CD4-positive, alpha-beta T cell treated with Interferon alpha-2 for 1 hour (primary cell): ENCODE measurements around the gene PTPRZ1.

Experiments
- DNase-seq, 2 donors: peaks; one replicate each; pipeline ENCODE4 v3.0.0-alpha.2; 2020 to 2022

PTPRZ1 gene

DNA sequence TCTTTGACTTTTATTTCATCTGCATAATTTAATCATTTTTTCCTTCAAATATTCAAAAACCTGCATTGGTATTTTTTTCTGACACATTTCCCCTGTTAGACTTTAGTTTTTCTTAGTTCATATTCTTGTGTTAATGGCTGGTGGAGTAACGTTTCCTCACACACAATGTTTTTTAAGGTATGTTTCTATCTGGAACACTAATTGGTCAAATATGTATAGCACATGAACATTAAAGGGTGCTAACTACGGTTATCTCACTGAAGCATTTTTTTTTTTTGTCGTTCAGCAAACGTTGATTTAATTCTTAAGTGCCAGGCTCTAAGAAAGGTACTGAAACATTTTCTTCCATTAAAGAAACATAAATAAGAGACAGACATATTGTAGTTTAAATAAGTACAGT lies 87.7 kb downstream of the PTPRZ1 start:
- DNase-seq, result no peak

DNA sequence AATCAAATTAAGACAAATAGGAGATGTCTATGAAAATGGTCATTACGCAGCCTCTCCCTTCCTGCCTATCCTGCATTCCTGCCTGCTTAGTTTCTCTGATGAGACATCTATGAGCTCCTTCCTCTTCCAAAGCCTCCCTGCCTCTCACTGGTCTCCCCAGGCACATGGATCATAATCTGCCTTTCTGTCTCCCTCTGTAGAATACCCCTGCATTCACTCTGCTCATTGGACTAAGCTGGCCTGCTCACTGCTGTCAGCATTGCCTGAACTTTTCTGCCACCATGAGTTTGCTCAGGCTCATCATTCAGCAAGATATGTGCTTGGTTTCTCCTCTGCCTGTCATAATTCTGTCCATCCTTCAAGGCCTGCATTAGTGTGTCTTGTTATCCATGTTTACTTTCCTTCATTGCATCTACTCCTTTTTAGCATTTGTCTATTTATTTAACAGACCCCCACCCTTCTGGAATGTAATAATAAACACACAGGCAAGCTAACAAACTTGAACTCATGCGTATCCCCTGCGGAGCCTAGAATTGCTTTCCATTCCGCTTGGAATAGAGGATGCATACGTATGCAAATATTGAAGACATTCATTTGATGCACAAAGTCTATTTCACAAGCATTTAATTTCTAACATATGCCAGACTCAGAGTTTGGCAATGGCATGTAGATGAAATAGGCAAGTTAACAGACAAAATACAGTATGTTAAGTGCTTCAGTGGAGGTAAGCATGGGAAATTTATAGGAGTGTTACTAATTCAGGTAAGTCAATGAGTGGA lies 88.3 kb downstream of the PTPRZ1 start:
- no peak for DNase-seq

DNA sequence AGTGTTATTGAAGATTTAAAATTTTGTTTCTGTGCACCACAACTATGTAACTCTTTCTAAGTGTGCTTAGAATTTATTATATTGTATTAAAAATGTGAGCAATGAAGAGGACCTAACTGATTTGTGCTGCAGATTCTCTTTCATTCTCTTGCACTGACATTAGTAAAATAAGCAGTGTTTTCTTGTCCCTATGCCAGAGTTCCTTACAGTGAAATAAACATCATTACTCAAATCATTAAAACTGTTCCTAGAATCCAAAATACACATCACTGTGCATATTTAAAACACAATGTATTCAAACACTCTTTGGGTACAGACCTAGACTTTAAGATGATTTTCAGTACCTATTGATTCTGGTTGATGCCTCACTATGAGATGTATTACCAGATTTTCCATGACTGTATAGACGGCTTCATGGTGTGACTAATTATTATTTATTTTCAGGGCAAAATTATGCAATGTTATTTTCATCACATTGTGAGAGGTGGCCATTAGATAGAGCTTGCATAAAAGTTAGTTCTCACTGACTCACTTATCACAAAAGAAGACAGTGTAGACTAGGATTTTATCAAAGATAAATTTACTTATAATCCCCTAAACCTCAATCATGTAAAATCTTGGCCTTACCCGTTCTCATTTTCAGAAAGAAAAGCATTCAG lies 93.4 kb downstream of the PTPRZ1 start:
- no peak for DNase-seq

DNA sequence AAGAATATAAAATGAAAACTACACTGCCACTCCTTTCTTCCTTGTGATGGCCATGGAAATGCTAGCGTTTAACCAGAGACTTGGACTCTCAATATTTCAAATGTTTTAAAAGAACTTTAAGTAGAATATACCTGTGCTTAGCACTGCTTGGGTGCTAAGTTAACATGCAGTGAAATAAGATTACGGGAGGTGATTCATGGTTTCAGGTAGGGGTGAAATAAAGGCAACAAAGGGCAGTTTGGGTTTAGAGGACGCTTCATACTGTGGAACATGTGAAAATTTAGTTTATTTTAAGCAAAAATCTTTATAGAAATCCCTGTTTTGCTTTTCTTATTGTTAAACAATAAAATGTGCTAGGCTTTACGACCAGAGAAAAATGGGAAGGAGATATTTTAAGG lies 94.0 kb downstream of the PTPRZ1 start:
- no peak for DNase-seq

GRCh38 chr7:121985476-121986030 lies 112.6 kb downstream of the PTPRZ1 start:
- DNase-seq, result no peak

- no peak for DNase-seq
These were observed 119.1 kb downstream of the PTPRZ1 start for GRCh38 chr7:121992068-121992467.

GRCh38 chr7:121994625-121995410 lies 121.9 kb downstream of the PTPRZ1 start:
- peak in 1 of 2 donors; percentile 31 for DNase-seq

DNA sequence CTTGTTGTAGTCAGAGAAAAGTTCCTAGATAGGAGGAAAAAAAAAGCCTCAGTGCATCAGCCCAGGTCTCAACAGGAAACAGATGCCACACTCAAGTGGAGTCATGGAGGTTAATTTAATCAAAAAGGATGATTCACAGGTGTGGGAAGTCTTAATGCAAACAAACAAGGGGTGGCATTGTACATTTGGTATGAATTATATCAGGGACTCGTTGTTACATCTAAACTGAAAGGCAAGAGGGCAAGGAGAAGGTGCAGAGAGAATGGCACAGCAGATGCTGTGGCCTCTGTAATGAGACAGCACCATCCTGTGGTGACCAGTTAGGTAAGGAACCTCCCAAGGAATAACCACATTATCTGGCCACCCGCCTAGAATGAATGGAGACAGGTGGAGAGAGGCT lies 133.7 kb downstream of the PTPRZ1 start:
- DNase-seq, result no peak

- no peak for DNase-seq
These were observed 137.2 kb downstream of the PTPRZ1 start for GRCh38 chr7:122010116-122010515.

GRCh38 chr7:122013065-122013464 lies 140.1 kb downstream of the PTPRZ1 start:
- no peak for DNase-seq

GRCh38 chr7:122013630-122014029 lies 140.7 kb downstream of the PTPRZ1 start:
- DNase-seq, result no peak

DNA sequence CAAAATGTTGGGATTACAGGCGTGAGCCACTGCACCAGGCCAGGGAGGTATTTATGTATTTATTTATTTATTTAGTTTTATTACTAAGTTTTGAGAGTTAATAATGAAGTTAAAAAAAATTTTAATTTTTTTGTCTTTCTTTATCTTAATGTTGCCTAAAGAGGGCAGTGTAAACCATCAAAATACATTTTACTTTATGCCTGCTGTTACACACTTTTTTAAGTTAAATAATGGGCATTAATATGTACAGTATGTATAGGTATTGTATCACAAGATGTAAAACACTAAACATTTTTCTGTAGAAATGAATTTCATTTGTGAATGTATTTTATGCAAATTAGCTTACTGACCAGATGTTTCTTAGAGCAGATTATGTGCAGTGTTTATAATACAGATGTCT lies 141.7 kb downstream of the PTPRZ1 start:
- no peak for DNase-seq

DNA sequence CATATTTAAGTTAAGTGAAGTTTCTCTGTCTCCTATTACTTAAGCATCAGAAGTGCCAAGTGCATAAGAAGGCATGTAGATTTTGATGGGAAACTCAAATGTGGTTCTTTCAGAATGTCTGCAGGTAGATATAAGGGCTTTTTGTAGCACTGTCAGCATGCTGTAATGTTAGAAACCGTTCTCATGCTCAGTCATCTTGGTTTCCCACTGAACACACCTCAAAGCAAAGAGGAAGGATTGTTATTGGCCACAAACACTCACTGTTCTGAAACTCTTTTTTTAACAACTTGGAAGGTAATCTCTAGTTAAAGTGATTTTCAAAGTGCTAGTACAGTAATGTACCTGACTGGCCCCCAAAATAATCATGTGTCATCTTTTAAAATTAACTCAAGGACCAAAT lies 145.1 kb downstream of the PTPRZ1 start:
- DNase-seq, result no peak

DNA sequence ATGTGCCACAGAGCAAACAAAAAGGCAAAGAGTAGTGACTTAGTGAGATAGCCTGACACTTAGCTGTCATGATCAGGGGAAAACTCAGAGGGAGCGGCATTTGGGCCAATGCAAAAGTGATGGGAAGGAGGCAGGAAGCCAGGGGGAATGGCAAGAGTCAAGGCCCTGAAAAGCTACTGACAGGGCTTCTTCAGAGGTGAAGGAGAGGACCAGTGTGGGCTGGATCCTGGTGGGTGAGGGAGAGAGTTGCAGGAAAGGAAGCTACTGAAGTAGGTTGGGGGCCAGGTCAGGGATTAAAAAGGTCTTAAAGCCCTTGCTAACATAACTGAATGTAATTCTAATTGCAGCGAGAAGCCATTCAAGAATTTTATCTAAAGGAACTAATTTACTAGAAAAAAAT lies 154.1 kb downstream of the PTPRZ1 start:
- no peak for DNase-seq

- DNase-seq, result no peak
These were observed 160.7 kb downstream of the PTPRZ1 start for GRCh38 chr7:122033641-122034040.

DNA sequence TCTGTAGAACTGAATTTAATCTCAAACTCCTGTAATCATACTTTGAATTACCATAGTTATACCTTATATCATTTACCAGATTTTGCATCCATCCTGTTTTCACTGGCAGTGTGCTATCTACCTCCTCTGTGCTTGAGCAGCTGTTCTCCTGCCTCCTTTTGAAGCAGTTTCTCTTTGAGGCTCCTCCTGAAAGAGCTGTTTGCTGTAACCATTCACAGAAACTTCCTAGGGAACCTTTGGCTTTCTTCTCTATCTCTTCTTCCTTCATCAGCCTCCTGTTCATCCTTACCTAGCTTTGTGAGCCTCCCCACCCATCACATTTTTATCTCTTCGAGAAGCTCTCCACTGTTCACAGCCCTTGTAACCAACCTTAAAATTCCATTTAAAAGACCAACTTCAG lies 162.9 kb downstream of the PTPRZ1 start:
- DNase-seq, result no peak

GRCh38 chr7:122038134-122038533 lies 165.2 kb downstream of the PTPRZ1 start:
- DNase-seq, result no peak

DNA sequence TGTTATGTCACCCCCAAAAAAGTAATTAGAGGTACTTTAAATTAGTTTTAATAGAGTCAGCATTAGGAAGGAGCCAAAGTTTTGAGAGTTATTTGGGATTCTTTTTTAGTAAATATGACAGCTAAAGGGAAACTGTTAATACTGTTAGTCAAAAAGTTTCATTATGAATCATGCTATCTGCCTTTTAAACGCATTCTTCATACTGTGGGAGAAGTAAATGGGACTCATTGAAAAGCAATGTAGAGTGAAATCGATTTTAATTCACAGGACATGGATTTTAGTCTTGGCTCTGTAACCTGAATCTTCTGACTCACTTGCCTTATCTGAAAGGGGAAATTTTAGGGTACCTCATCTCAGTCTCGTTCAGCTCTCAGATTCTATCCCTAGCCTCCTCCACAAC lies 165.9 kb downstream of the PTPRZ1 start:
- no peak for DNase-seq

GRCh38 chr7:122040147-122040546 lies 167.2 kb downstream of the PTPRZ1 start:
- no peak for DNase-seq

DNA sequence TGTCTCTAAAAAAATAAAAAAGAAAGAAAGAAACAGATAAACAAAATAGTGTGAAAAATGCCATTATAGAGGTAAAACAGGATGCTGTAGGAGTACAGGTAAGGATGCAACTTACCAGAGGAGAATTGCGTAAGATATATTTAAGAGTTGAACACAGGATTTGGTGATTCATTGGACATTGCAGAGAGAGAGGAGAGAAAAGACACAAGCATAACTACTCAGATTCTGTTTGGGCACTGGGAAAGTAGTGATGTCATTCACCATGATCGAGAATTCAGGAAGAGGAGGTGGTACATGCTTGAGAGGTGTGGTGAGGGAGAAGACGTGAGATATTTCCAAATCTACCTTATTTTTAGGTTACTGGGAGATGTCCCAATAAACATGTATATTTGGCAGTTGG lies 173.4 kb downstream of the PTPRZ1 start:
- no peak for DNase-seq

DNA sequence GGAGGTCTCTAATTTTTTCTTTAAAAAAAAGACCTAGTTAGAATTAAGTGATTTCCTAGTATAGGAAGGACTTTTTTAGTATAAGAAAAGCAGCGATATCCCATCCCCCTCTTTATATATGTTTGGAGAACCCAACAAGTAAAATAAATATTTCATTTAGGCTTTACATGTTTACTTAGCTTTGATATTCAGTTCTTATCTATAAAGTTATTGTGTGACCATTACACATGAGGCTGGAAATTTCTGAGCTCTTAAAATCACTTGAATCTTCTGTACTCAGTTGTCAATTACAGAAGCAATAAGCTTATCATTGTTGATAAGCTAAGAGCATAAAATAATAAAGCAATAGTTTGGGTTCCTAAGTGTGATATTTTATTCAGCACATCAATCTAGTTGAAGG lies 181.4 kb downstream of the PTPRZ1 start:
- no peak for DNase-seq

DNA sequence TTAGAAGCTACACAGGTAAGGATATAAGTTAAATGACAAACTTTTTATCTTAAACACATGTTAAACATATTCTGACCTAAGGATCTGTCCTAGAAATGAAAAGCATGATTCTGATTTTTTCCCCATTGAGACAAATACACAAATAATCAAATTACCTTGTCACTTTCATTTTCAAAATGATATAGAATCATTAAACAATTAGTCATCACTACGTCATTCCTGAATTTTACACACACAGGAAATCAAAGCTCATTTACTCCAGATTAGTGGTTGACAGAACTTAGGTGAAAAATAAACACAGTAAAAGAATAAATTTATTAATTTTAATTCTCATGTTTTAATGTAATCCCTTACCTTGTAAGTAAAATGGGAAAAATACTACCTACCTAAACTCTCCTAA lies 182.1 kb downstream of the PTPRZ1 start:
- no peak for DNase-seq

DNA sequence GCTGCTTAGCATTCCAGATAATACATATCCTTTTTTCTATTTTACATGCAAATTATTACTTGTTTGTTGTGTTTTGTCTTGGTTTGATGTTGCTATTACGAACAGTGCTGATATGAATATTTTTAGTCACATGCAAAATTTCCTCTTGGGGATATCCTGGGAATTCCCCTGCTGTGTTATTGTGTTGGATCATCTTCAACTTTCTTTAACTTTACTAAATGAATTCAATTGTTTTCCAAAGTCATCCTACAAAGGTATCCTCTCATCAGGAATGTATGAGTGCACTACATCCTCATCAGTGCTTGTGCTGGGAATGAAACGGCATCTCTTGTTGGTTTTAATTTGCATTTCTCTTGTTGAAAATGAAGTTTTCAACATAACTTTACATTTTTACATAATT lies 184.0 kb downstream of the PTPRZ1 start:
- no peak for DNase-seq

DNA sequence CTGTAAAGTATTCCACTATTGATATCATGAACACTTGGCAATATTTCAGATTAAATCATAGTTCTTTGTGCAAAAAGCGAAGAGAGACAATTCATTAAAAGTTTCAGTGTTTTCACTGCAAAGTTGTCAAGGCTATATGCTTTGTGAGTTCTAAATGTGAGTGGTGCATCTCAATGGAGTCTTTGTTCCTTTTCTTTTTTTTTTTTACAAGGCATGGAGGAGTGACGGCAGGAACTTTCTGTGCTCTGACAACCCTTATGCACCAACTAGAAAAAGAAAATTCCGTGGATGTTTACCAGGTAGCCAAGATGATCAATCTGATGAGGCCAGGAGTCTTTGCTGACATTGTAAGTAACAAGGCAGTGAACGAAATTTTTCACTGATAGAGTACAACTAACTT lies 186.6 kb downstream of the PTPRZ1 start:
- DNase-seq, result no peak
